ENCODE data around the gene GPR78.
A peak's percentile ranks its signal among the peaks of the same experiment; 100 is the strongest.

GPR78 gene

GRCh38 chr4:8600266-8600665 lies 20.1 kb downstream of the GPR78 start:
- no peak for DNase-seq (ENCODE audit: low read depth in 2 of 2)

GRCh38 chr4:8600686-8601085 lies 20.5 kb downstream of the GPR78 start:
- DNase-seq (ENCODE audit: low read depth in 2 of 2): no peak

GRCh38 chr4:8601086-8601485 lies 20.9 kb downstream of the GPR78 start:
- DNase-seq (ENCODE audit: low read depth in 2 of 2): no peak

GRCh38 chr4:8601556-8601955 lies 21.4 kb downstream of the GPR78 start:
- DNase-seq (ENCODE audit: low read depth in 2 of 2): no peak

- DNase-seq (ENCODE audit: low read depth in 2 of 2): no peak
Measured at GRCh38 chr4:8602686-8603430, 22.7 kb downstream of the GPR78 start.

- DNase-seq (ENCODE audit: low read depth in 2 of 2): no peak
Measured at GRCh38 chr4:8603931-8604330, 23.7 kb downstream of the GPR78 start.

- DNase-seq (ENCODE audit: low read depth in 2 of 2): no peak
Measured at GRCh38 chr4:8605289-8605688, 25.1 kb downstream of the GPR78 start.

GRCh38 chr4:8606476-8606875 lies 26.3 kb downstream of the GPR78 start:
- no peak for DNase-seq (ENCODE audit: low read depth in 2 of 2)

- DNase-seq (ENCODE audit: low read depth in 2 of 2): no peak
Measured at GRCh38 chr4:8606966-8607365, 26.8 kb downstream of the GPR78 start.

- peak; percentile 29 to 52 for DNase-seq (ENCODE audit: low read depth in 2 of 2)
Measured at GRCh38 chr4:8607603-8608481, 27.6 kb downstream of the GPR78 start.

- DNase-seq (ENCODE audit: low read depth in 2 of 2): no peak
Measured at GRCh38 chr4:8608714-8609391, 28.7 kb downstream of the GPR78 start.

GRCh38 chr4:8609406-8609805 lies 29.2 kb downstream of the GPR78 start:
- no peak for DNase-seq (ENCODE audit: low read depth in 2 of 2)

GRCh38 chr4:8609824-8610350 lies 29.7 kb downstream of the GPR78 start:
- no peak for DNase-seq (ENCODE audit: low read depth in 2 of 2)

- DNase-seq (ENCODE audit: low read depth in 2 of 2): no peak
Measured at GRCh38 chr4:8610858-8611616, 30.8 kb downstream of the GPR78 start.

GRCh38 chr4:8612646-8613045 lies 32.5 kb downstream of the GPR78 start:
- no peak for DNase-seq (ENCODE audit: low read depth in 2 of 2)

GRCh38 chr4:8613421-8614364 lies 33.5 kb downstream of the GPR78 start:
- no peak for DNase-seq (ENCODE audit: low read depth in 2 of 2)

GRCh38 chr4:8614365-8615193 lies 34.4 kb downstream of the GPR78 start:
- DNase-seq (ENCODE audit: low read depth in 2 of 2): no peak

- no peak for DNase-seq (ENCODE audit: low read depth in 2 of 2)
Measured at GRCh38 chr4:8615366-8615765, 35.2 kb downstream of the GPR78 start.
